HL-60 (cell line): ENCODE measurements around the gene ADARB1.

Source experiments
- POLR2AphosphoS5 ChIP-seq: IDR thresholded peaks from 2 replicates; pipeline ENCODE4 v1.6.1; 2012; ENCODE audit warnings: low read depth
- TF ChIP-seq, protein P1 (sequence below): IDR thresholded peaks from one replicate; pipeline ENCODE4 v1.5.1; 2011; ENCODE audit warnings: low read length, control low read depth, inconsistent platforms; ENCODE audit not compliant: insufficient read depth
- TF ChIP-seq, protein P2 (sequence below): IDR thresholded peaks from 2 replicates; pipeline ENCODE4 v1.6.1; 2012; ENCODE audit warnings: low read depth; ENCODE audit not compliant: insufficient replicate concordance

DNA sequence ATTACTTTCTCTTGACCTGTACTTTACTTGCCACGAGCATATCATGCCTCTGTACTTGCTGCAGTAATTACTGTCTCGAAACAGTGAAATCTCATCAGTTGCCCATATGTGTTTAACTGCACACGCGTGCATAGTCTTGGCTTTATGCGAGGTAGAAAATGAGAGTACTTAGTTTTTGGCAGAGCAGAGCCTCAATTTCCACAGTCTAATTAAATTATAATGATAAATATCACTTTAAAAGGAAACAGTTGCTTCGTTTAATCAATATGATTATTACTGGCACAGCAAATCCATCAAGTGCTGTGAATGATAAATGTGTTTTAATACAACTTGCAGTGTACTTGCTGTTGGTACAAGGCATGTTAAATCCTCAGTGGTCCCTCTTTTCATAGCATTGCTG, 47.6 kb downstream of the ADARB1 start:
- TF ChIP-seq, protein P1, sequence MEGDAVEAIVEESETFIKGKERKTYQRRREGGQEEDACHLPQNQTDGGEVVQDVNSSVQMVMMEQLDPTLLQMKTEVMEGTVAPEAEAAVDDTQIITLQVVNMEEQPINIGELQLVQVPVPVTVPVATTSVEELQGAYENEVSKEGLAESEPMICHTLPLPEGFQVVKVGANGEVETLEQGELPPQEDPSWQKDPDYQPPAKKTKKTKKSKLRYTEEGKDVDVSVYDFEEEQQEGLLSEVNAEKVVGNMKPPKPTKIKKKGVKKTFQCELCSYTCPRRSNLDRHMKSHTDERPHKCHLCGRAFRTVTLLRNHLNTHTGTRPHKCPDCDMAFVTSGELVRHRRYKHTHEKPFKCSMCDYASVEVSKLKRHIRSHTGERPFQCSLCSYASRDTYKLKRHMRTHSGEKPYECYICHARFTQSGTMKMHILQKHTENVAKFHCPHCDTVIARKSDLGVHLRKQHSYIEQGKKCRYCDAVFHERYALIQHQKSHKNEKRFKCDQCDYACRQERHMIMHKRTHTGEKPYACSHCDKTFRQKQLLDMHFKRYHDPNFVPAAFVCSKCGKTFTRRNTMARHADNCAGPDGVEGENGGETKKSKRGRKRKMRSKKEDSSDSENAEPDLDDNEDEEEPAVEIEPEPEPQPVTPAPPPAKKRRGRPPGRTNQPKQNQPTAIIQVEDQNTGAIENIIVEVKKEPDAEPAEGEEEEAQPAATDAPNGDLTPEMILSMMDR = no peak
- TF ChIP-seq POLR2AphosphoS5 = no peak
- TF ChIP-seq, protein P2, sequence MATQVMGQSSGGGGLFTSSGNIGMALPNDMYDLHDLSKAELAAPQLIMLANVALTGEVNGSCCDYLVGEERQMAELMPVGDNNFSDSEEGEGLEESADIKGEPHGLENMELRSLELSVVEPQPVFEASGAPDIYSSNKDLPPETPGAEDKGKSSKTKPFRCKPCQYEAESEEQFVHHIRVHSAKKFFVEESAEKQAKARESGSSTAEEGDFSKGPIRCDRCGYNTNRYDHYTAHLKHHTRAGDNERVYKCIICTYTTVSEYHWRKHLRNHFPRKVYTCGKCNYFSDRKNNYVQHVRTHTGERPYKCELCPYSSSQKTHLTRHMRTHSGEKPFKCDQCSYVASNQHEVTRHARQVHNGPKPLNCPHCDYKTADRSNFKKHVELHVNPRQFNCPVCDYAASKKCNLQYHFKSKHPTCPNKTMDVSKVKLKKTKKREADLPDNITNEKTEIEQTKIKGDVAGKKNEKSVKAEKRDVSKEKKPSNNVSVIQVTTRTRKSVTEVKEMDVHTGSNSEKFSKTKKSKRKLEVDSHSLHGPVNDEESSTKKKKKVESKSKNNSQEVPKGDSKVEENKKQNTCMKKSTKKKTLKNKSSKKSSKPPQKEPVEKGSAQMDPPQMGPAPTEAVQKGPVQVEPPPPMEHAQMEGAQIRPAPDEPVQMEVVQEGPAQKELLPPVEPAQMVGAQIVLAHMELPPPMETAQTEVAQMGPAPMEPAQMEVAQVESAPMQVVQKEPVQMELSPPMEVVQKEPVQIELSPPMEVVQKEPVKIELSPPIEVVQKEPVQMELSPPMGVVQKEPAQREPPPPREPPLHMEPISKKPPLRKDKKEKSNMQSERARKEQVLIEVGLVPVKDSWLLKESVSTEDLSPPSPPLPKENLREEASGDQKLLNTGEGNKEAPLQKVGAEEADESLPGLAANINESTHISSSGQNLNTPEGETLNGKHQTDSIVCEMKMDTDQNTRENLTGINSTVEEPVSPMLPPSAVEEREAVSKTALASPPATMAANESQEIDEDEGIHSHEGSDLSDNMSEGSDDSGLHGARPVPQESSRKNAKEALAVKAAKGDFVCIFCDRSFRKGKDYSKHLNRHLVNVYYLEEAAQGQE = no peak
